ENCODE results near the gene LYAR. TPM values are rescaled to one million over a fixed set of nuclear protein-coding genes. Genes with fewer than 3 reads are reported as not detected.

The LYAR gene
- total RNA-seq, 4 donors from 2014 or later: 3.7 to 10.3 (median 5.6) TPM

- Histone ChIP-seq H3K27me3 (no peaks in the 10 kb centered on the region), H3K27ac (no peak overlapping the region), H3K4me3 (no peak overlapping the region), H3K36me3 (peaks cover 0 to 13% (median 5%) of the 10 kb centered on the region in 4 donors), H3K4me1 (no peaks in the 10 kb centered on the region), H3K9me3 (no peaks in the 10 kb centered on the region)
- TF ChIP-seq CTCF (IDR thresholded peaks at IDR 0.05) (no peak), POLR2A (IDR thresholded peaks at IDR 0.05) (no peak), EP300 (IDR thresholded peaks at IDR 0.05; ENCODE audit: low read depth) (no peak), POLR2AphosphoS5 (IDR thresholded peaks at IDR 0.05) (no peak)
- in situ Hi-C loops (cut with MboI; ENCODE audit: low pct_ligation_motif_present in 1 of 4, low pct_unique_long_range_greater_than_20kb in 1 of 4, low sequenced_read_pairs in 3 of 4) (no loop called here), intact Hi-C loops (cut with DNase I; ENCODE audit: low total_unique reads) (no loop called here)
- DNase-seq: no peak
- WGBS, 2 donors (ENCODE audit: low coverage in 1 of 2): 89 to 96% methylated on average over 5 to 25 of the region's 26 CpGs
Measured at GRCh38 chr4:4320951-4321714, 31.2 kb upstream of the LYAR start.

GRCh38 chr4:4320528-4320927 is 30.6 kb upstream of the LYAR start:
- in situ Hi-C loops (cut with MboI; ENCODE audit: low pct_ligation_motif_present in 1 of 4, low pct_unique_long_range_greater_than_20kb in 1 of 4, low sequenced_read_pairs in 3 of 4): no loop called here
- TF ChIP-seq EP300 (IDR thresholded peaks at IDR 0.05; ENCODE audit: low read depth) (no peak), POLR2A (IDR thresholded peaks at IDR 0.05) (no peak), CTCF (IDR thresholded peaks at IDR 0.05) (no peak), POLR2AphosphoS5 (IDR thresholded peaks at IDR 0.05) (no peak)
- WGBS, 2 donors (ENCODE audit: low coverage in 1 of 2): 92% methylated on average over 15 of the region's 15 CpGs; no CpG with 5 or more reads in 1 of the 2 donors
- Histone ChIP-seq H3K27ac (no peak overlapping the region), H3K4me1 (no peaks in the 10 kb centered on the region), H3K9me3 (no peaks in the 10 kb centered on the region), H3K36me3 (peaks cover 0 to 19% (median 8%) of the 10 kb centered on the region in 4 donors), H3K4me3 (no peak overlapping the region), H3K27me3 (no peaks in the 10 kb centered on the region)
- DNase-seq: no peak
- intact Hi-C loops (cut with DNase I; ENCODE audit: low total_unique reads): no loop called here

- TF ChIP-seq CTCF (IDR thresholded peaks at IDR 0.05) (no peak), EP300 (IDR thresholded peaks at IDR 0.05; ENCODE audit: low read depth) (no peak), POLR2AphosphoS5 (IDR thresholded peaks at IDR 0.05) (no peak), POLR2A (IDR thresholded peaks at IDR 0.05) (no peak)
- Histone ChIP-seq H3K36me3 (peaks cover 0 to 30% (median 13%) of the 10 kb centered on the region in 4 donors), H3K9me3 (no peaks in the 10 kb centered on the region), H3K27ac (no peak overlapping the region), H3K4me1 (no peaks in the 10 kb centered on the region), H3K27me3 (no peaks in the 10 kb centered on the region), H3K4me3 (no peak overlapping the region)
- WGBS, 2 donors (ENCODE audit: low coverage in 1 of 2): 84 to 93% methylated on average over 2 to 22 of the region's 23 CpGs
- no peak for DNase-seq
- in situ Hi-C loops (cut with MboI; ENCODE audit: low pct_ligation_motif_present in 1 of 4, low pct_unique_long_range_greater_than_20kb in 1 of 4, low sequenced_read_pairs in 3 of 4): no loop called here
- intact Hi-C loops (cut with DNase I; ENCODE audit: low total_unique reads): no loop called here
Measured at GRCh38 chr4:4317496-4318232, 27.7 kb upstream of the LYAR start.

GRCh38 chr4:4316150-4316495 is 26.2 kb upstream of the LYAR start:
- Histone ChIP-seq H3K36me3 (peaks cover 0 to 26% (median 13%) of the 10 kb centered on the region in 4 donors), H3K27me3 (no peaks in the 10 kb centered on the region), H3K4me3 (no peak overlapping the region), H3K9me3 (no peaks in the 10 kb centered on the region), H3K4me1 (no peaks in the 10 kb centered on the region), H3K27ac (no peak overlapping the region)
- WGBS, 2 donors (ENCODE audit: low coverage in 1 of 2): 94% methylated on average over 13 of the region's 13 CpGs; no CpG with 5 or more reads in 1 of the 2 donors
- intact Hi-C loops (cut with DNase I; ENCODE audit: low total_unique reads): no loop called here
- TF ChIP-seq POLR2A (IDR thresholded peaks at IDR 0.05) (no peak), EP300 (IDR thresholded peaks at IDR 0.05; ENCODE audit: low read depth) (no peak), CTCF (IDR thresholded peaks at IDR 0.05) (no peak), POLR2AphosphoS5 (IDR thresholded peaks at IDR 0.05) (no peak)
- DNase-seq: no peak
- in situ Hi-C loops (cut with MboI; ENCODE audit: low pct_ligation_motif_present in 1 of 4, low pct_unique_long_range_greater_than_20kb in 1 of 4, low sequenced_read_pairs in 3 of 4): no loop called here

Data from transverse colon (tissue), 4 donors.